HUES48 (cell line): ENCODE data around the gene POU2AF3.

Experiments used
- H3K27ac ChIP-seq: one replicate; pipeline ENCODE4 v1.7.0; 2013; ENCODE audit warnings: low read depth, low read length, inconsistent platforms
- H3K27me3 ChIP-seq: 2 replicates; pipeline ENCODE4 v1.6.1; 2013; ENCODE audit warnings: mild to moderate bottlenecking, low read length; ENCODE audit not compliant: control insufficient read depth, insufficient read depth
- H3K36me3 ChIP-seq: 2 replicates; pipeline ENCODE4 v1.6.1; 2013; ENCODE audit warnings: low read length; ENCODE audit not compliant: control insufficient read depth, insufficient read depth
- H3K4me1 ChIP-seq: 2 replicates; pipeline ENCODE4 v1.6.1; 2013; ENCODE audit warnings: mild to moderate bottlenecking, low read length; ENCODE audit not compliant: control insufficient read depth, insufficient read depth
- H3K4me3 ChIP-seq: 2 replicates; pipeline ENCODE4 v1.5.1; 2013; ENCODE audit warnings: mild to moderate bottlenecking, low read depth, low read length
- H3K9ac ChIP-seq: 2 replicates; pipeline ENCODE4 v1.6.1; 2013; ENCODE audit warnings: mild to moderate bottlenecking, low read depth, low read length, moderate library complexity
- H3K9me3 ChIP-seq: 2 replicates; pipeline ENCODE4 v1.6.1; 2013; ENCODE audit warnings: low read length; ENCODE audit not compliant: control insufficient read depth, insufficient read depth

POU2AF3 gene

DNA sequence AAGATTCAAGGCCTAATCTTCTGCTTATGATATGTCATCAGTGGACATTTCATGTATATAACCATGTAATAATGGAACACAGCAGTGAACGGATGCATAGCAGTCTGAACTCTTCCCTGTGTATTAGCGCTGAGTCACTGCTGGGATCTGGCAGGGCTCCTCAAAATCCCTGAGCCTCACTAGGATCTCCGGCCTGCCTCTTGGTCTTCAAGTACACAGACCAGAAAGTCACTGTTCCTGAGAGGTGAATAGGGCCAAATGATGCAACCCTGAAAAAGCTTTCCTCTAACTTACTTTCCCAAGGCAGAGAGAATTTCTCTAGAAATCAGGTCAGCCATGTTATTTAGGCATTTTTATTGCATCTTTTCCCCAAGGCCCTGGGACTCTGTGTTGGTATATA is 45.7 kb downstream of the POU2AF3 start:
- no peaks in the 10 kb centered on the region for H3K36me3 ChIP-seq
- H3K27ac ChIP-seq: no peak overlapping the region
- H3K4me3 ChIP-seq: no peak overlapping the region
- no peaks in the 10 kb centered on the region for H3K4me1 ChIP-seq
- H3K9me3 ChIP-seq: 0 out of 2 replicates have a peak, but pooled peaks cover 9% of the 10 kb centered on the region
- H3K27me3 ChIP-seq: no peaks in the 10 kb centered on the region
- no peak overlapping the region for H3K9ac ChIP-seq

DNA sequence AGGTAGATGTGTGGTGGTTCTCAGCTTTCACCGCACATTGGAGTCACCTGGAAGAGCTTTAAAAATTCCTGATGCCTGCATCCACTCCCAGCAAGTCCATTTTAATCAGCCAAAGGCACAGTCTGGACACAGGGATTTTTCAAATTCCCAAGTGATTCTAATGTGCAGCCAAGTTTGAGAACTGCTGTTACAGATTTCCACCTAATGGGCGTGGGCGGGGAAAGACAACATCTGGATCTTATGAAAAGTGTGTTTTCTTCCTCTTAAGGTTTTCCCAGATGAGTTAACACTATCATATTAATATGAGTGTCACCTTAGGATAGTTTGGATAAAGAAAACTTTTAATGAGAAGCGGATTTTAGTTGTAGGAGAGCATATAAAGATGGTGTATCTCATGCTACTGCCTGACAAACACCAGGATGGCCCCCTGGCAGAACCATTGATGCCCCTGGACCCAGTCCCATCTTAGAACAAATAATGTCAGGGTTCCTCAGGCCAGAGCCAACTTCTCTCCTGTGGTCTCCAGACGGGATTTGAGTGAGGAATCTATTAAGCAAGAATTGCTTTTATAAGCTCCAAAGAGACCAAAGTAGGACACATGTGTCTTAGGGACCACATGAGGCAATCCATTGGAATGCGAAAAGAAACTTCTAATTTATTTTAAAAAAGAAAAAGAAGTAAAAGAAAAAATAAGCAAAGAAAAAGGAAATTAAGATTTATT is 48.8 kb downstream of the POU2AF3 start:
- no peaks in the 10 kb centered on the region for H3K9me3 ChIP-seq
- no peak overlapping the region for H3K9ac ChIP-seq
- no peak overlapping the region for H3K4me3 ChIP-seq
- no peaks in the 10 kb centered on the region for H3K27me3 ChIP-seq
- H3K27ac ChIP-seq: no peak overlapping the region
- no peaks in the 10 kb centered on the region for H3K4me1 ChIP-seq
- no peaks in the 10 kb centered on the region for H3K36me3 ChIP-seq

DNA sequence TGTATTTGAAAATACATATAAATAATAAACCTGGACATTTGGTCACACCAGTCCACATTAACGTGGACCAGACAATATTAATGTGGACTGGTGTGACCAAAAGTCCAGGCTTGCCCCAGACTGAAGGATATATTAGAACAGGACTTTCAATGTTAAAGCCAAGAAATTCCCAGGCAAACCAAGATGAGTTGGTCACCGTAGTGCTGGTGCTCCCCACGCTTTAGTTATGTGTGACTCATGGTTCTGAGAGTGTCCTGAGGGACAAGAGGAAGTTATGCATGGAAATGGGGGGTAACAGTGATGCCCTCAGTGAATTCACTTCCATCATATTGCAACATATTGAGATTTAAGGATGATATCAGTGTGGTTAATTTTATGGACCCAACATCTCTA is 49.4 kb downstream of the POU2AF3 start:
- Histone ChIP-seq H3K36me3 (no peaks in the 10 kb centered on the region), H3K27ac (no peak overlapping the region), H3K27me3 (no peaks in the 10 kb centered on the region), H3K9me3 (no peaks in the 10 kb centered on the region), H3K9ac (no peak overlapping the region), H3K4me1 (no peaks in the 10 kb centered on the region), H3K4me3 (no peak overlapping the region)

DNA sequence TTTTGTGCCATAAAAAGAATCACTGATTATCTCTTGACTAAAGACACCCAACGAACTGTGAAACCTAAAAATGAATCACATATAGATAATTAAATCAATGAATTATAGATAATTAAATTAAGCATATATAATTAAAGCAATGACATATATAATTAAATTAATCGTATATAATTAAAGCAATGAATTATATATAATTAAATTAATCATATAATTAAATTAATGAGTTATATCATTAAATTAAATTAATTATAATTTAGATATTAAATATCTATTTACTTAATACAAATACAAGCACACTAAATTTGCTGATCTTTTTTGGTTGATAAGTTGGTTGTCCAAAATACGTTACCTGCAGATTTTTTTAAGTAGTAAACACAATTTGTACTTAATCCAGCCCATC is 49.8 kb downstream of the POU2AF3 start:
- no peak overlapping the region for H3K27ac ChIP-seq
- no peaks in the 10 kb centered on the region for H3K4me1 ChIP-seq
- H3K9ac ChIP-seq: no peak overlapping the region
- no peaks in the 10 kb centered on the region for H3K36me3 ChIP-seq
- H3K27me3 ChIP-seq: no peaks in the 10 kb centered on the region
- no peaks in the 10 kb centered on the region for H3K9me3 ChIP-seq
- no peak overlapping the region for H3K4me3 ChIP-seq

DNA sequence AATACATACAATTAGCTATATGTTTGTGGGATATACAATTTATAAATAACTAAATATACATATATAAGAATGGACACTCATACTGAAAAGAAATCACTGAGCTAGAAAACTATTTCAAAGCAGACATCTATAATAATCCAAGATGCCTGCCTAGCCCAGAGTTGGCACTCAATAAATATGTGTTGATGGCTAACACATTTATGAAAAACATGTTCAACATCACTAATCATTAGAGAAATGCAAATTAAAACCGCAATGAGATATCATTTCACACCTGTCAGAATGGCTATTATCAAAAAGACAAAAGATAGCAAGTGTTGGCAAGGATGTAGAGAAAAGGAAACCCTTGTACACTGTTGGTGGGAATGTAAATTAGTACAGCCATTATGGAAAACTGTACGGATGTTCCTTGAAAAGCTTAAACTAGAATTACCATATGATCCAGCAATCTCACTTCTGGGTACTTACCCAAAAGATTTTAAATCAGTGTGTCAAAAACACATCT is 50.9 kb downstream of the POU2AF3 start:
- Histone ChIP-seq H3K36me3 (no peaks in the 10 kb centered on the region), H3K9me3 (no peaks in the 10 kb centered on the region), H3K27me3 (no peaks in the 10 kb centered on the region), H3K27ac (no peak overlapping the region), H3K9ac (no peak overlapping the region), H3K4me3 (no peak overlapping the region), H3K4me1 (no peaks in the 10 kb centered on the region)

DNA sequence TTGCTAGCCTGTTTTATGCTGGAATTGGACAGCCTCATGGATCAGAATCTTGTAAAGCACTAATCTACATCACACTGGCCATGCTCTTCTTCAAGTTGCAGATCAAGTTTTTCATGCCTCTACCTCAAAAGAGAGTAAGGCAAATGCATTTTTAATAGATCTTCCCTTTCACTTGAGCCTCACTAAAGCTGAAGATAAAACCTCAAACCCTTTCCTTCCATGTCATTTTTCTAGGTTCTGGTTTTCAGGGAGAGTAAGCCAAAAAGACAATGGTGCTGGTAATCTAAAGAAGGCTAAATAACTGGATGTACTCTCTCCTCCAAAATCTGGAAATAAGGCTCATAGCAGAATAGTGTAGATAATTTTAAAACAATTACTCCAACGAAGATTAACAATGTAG is 52.5 kb downstream of the POU2AF3 start:
- no peaks in the 10 kb centered on the region for H3K4me1 ChIP-seq
- no peaks in the 10 kb centered on the region for H3K9me3 ChIP-seq
- H3K9ac ChIP-seq: no peak overlapping the region
- no peak overlapping the region for H3K27ac ChIP-seq
- H3K4me3 ChIP-seq: no peak overlapping the region
- no peaks in the 10 kb centered on the region for H3K36me3 ChIP-seq
- no peaks in the 10 kb centered on the region for H3K27me3 ChIP-seq

DNA sequence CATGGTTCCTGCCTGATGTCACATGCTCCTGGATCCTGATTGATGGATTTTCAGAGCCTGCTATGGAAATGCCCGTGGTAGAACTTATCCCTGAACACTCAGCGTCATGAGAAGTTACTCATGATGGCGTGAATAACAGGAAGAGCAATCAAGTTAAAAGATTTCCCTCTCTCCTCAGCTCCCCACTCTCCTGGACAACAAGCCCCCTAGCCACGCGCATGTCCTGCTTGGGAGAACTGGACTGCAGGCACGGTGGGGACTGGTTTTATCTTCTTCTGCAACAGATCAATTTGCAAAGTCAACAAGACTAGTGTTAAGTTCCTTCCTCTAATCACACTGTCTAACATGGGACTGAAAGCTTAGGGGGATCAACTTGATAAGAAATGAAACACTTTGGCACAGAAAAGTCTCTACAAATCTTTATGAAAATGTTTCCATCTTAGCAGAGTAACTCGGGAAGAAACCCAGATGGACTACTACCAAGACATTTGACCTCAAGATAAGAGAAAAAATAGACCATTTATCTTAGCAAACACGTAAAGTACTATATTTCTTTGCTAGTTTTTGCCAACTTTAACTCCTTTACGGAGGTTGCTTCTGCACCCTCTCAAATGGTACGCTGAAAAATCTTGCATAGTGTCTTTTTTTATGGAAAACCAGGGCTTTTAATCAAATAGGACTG is 53.2 kb downstream of the POU2AF3 start:
- no peaks in the 10 kb centered on the region for H3K9me3 ChIP-seq
- H3K9ac ChIP-seq: no peak overlapping the region
- H3K27me3 ChIP-seq: no peaks in the 10 kb centered on the region
- no peaks in the 10 kb centered on the region for H3K36me3 ChIP-seq
- no peaks in the 10 kb centered on the region for H3K4me1 ChIP-seq
- no peak overlapping the region for H3K27ac ChIP-seq
- H3K4me3 ChIP-seq: no peak overlapping the region

DNA sequence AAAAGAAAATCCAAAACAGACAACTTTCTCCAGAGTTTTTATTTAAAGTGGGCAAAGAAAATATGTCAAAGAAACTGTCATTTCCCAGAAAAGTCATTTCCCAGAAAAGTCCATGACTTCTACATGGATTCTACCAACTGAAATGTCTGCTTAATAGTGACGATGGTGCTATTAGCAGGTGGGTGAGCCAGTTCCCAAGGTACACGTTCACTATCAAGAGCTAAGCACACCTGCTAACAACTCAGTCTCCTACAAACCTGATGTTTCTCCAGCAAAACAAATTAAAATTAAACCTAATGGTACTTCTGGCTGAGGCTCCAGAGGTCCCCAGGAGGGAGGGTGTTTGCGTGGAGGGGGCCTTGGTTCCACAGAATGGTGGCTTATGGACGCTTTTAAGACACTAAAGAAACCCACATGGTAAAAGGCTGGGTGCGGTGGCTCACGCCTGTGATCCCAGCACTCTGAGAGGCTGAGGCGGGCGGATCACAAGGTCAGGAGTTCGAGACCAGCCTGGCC is 53.9 kb downstream of the POU2AF3 start:
- Histone ChIP-seq H3K4me3 (no peak overlapping the region), H3K4me1 (no peaks in the 10 kb centered on the region), H3K27me3 (no peaks in the 10 kb centered on the region), H3K9ac (no peak overlapping the region), H3K27ac (no peak overlapping the region), H3K36me3 (no peaks in the 10 kb centered on the region), H3K9me3 (no peaks in the 10 kb centered on the region)

DNA sequence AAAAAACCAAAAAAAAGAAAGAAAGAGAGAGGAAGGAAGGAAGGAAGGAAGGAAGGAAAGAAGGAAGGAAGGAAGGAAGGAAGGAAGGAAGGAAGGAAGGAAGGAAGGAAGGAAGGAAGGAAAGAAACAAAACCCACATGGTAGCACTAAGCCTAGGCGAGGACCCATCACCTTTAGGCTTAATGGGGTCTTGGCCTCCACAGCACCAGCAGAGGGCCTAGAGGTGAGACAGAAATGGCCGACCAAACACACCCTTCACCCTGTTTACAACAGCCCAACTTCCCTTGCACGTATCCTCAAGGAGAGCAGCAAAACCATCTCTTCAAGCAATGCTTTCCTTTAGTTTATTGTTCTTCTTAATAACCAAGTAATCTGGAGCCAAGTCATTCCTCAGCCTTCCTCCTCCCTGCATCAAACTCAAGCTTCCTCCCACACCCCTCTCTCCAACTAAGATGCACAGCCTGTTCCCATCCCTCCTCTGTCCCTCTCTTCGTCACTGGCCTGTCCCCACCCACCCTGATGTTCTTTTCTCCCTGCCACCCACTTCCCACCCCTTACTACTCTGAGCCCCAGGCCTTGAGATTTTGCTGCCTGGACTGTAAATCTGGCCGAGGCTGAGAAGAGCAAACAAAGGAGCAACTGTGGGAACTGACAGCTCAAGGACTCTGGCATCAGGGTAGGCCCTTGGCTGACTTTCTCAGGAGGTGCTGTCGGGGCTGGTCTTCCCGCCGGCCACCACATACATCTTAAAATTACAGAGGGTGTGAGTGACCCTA is 54.8 kb downstream of the POU2AF3 start:
- no peak overlapping the region for H3K27ac ChIP-seq
- H3K36me3 ChIP-seq: no peaks in the 10 kb centered on the region
- H3K9me3 ChIP-seq: no peaks in the 10 kb centered on the region
- no peak overlapping the region for H3K4me3 ChIP-seq
- H3K9ac ChIP-seq: no peak overlapping the region
- H3K4me1 ChIP-seq: no peaks in the 10 kb centered on the region
- H3K27me3 ChIP-seq: no peaks in the 10 kb centered on the region

DNA sequence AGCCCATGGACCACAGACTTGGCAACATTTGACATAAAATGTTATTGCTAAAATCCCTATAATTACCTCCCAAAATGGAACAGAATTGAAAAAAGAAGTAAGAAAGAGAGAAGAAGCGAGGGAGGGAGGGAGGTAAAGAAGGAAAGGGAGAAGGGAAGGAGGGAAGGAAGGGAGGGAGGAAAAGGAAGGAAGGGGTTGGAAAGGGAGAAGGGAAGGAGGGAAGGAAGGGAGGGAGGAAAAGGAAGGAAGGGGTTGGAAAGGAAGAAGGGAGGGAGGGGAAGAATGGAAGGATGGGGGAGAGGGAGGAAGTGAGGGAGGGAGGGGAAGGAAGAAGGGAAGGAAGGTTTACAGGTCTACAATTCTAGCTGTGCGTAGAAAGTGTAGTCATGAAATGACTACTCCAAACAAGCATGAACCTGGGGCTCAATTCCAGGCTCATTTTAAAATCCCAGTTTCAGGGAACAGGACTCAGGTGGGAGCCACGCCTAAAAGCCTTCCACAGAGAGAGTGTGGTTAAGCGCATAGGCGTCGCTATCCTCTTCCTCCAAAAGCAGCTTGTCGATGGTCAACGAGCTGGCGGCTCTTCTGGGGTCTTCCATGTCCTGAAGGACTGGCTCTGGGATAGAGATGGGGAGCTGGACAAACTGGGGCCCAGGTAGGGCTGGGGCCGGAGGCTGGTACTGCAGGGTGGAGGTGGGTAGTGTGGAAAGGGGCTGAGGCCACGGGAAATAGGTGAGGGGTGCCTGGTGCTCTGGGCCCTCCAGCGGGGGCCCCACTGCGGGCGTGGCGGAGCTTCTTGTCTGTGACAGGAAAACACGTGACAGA is 55.6 kb downstream of the POU2AF3 start:
- Histone ChIP-seq H3K4me3 (no peak overlapping the region), H3K9ac (no peak overlapping the region), H3K27ac (no peak overlapping the region), H3K9me3 (no peaks in the 10 kb centered on the region), H3K36me3 (no peaks in the 10 kb centered on the region), H3K4me1 (no peaks in the 10 kb centered on the region), H3K27me3 (no peaks in the 10 kb centered on the region)
